HFF-Myc (cell line): ENCODE measurements around the gene KCNC4.

Experiments used
- DNase-seq: peaks from one replicate; pipeline ENCODE4 v3.0.0-alpha.2; 2011; ENCODE audit warnings: low read depth; ENCODE audit errors: extremely low read depth
- H3K4me3 ChIP-seq: replicated peaks from 2 replicates; pipeline ENCODE4 v1.5.1; 2011; ENCODE audit warnings: low read depth, mild to moderate bottlenecking, control low read depth, low read length
- CTCF ChIP-seq: IDR thresholded peaks from 2 replicates; pipeline ENCODE4 v1.5.1; 2012; ENCODE audit warnings: mild to moderate bottlenecking, low read depth, low read length, control low read depth; ENCODE audit errors: missing control alignments

Gene KCNC4

GRCh38 chr1:110215621-110216515 is 5.8 kb downstream of the KCNC4 start:
- no peak for TF ChIP-seq CTCF
- no peak for DNase-seq

DNA sequence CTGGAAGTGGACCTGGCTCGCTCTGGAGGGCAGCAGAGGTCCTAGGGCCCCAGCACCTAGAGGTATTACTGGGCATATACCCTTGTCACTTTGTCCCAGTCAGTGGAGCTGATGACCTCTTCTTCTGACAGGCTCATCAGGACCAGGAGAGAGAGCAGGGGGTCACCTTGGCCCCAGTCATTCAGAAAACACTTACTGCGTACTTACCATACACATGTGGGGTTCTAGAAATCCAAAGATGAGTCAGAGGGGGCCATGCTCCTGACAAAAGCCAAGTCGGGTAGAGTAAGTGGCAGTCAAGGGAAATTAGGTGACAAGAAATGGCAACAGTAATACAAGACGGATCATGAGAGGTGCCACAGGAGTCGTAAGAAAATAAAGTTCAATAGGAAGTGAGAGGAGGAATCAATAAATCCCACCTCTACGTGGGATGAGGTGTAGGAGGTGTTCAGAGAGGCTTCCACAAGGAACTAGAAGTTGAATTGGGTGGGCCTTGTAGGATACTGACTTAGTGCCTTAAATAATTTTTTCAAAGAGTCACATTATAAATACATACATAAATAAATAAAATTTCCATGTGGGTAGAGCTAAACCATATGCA is 6.8 kb downstream of the KCNC4 start:
- no peak overlapping the region for H3K4me3 ChIP-seq
- no peak for TF ChIP-seq CTCF
- DNase-seq, result no peak

More at GRCh38 chr1:110215621-110216515, 5.8 kb downstream of the KCNC4 start:
- H3K4me3 ChIP-seq, result no peak overlapping the region

GRCh38 chr1:110218137-110218536 is 8.0 kb downstream of the KCNC4 start:
- no peak for DNase-seq

GRCh38 chr1:110218739-110219138 is 8.6 kb downstream of the KCNC4 start:
- H3K4me3 ChIP-seq, result no peak overlapping the region
- DNase-seq, result no peak
- TF ChIP-seq CTCF, result no peak

More at GRCh38 chr1:110218137-110218536, 8.0 kb downstream of the KCNC4 start:
- no peak for TF ChIP-seq CTCF
- no peak overlapping the region for H3K4me3 ChIP-seq

DNA sequence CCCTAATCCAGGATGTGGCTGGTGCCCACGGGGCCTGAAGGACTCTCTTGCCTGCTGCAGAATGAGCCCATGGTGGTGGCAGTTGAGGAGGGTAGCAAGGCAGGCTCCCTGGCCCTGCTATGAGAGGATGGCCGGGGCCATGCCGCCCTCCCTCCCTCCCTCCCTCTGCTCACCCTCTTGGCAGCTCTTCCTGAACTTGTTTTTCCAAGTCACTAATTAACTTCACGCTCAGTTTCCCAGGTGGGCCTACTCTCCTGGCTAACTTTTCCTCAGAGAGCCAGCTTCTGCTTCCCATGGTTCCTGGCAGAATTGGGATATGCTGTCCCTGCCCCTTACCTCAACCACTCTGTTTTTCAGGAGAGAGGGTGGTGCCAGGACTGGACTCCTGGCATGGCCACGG is 10.2 kb downstream of the KCNC4 start:
- no peak overlapping the region for H3K4me3 ChIP-seq
- no peak for DNase-seq
- no peak for TF ChIP-seq CTCF

DNA sequence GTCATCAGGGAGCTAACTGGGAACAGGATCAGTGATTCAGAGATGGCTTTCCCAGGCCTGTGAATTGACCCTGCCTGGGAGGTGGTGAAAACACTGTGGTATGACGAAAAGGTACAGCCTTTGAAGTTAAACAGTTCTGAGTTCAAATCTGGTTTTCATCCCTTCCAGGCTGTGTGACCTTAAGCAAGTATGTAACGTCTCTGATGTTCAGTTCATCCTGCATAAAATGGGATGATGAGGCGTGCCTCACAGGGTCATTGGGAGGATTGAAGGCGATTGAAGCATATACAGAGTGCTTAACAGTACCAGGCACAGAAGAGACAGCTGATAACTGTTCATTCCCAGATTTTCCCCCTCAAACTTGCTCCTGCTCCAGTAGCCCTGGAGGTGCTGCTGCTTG is 11.0 kb downstream of the KCNC4 start:
- H3K4me3 ChIP-seq, result no peak overlapping the region
- no peak for TF ChIP-seq CTCF
- DNase-seq, result no peak

- DNase-seq, result no peak
- no peak overlapping the region for H3K4me3 ChIP-seq
- no peak for TF ChIP-seq CTCF
Measured at GRCh38 chr1:110223127-110223526, 13.0 kb downstream of the KCNC4 start.
